Measurements from ENCODE around the gene DTL. TPM values are rescaled to one million over a fixed set of nuclear protein-coding genes. Genes with fewer than 3 reads are reported as not detected.

The DTL gene
- total RNA-seq, 2 donors from 2014 or later: 70.6 to 72.2 TPM

- ATAC-seq (replicated peaks): no peak
- peaks cover 4% of the 10 kb centered on the region for H3K4me1 Mint-ChIP-seq
- H3K4me3 Mint-ChIP-seq: no peak overlapping the region
- no peak overlapping the region for H3K27ac Mint-ChIP-seq
- no peaks in the 10 kb centered on the region for H3K27me3 Mint-ChIP-seq
- H3K36me3 Mint-ChIP-seq (ENCODE audit: low read depth): no peaks in the 10 kb centered on the region
- H3K9me3 Mint-ChIP-seq: no peaks in the 10 kb centered on the region
These were observed 83.9 kb downstream of the DTL start for GRCh38 chr1:212119397-212119837.

GRCh38 chr1:212119863-212120262 is 84.3 kb downstream of the DTL start:
- no peak overlapping the region for H3K27ac Mint-ChIP-seq

GRCh38 chr1:212121779-212122178 is 86.2 kb downstream of the DTL start:
- ATAC-seq (replicated peaks): peak; percentile 86
- no peaks in the 10 kb centered on the region for H3K27me3 Mint-ChIP-seq
- H3K27ac Mint-ChIP-seq: no peak overlapping the region
- H3K4me1 Mint-ChIP-seq: peaks cover 4% of the 10 kb centered on the region
- H3K4me3 Mint-ChIP-seq: no peak overlapping the region
- H3K36me3 Mint-ChIP-seq (ENCODE audit: low read depth): no peaks in the 10 kb centered on the region
- no peaks in the 10 kb centered on the region for H3K9me3 Mint-ChIP-seq

More at GRCh38 chr1:212119863-212120262, 84.3 kb downstream of the DTL start:
- H3K36me3 Mint-ChIP-seq (ENCODE audit: low read depth): no peaks in the 10 kb centered on the region
- H3K4me1 Mint-ChIP-seq: peaks cover 4% of the 10 kb centered on the region
- no peak overlapping the region for H3K4me3 Mint-ChIP-seq
- H3K9me3 Mint-ChIP-seq: no peaks in the 10 kb centered on the region
- H3K27me3 Mint-ChIP-seq: no peaks in the 10 kb centered on the region
- ATAC-seq (replicated peaks): no peak

GRCh38 chr1:212124690-212125582 is 89.4 kb downstream of the DTL start:
- Mint-ChIP-seq H3K9me3 (no peaks in the 10 kb centered on the region), H3K27ac (no peak overlapping the region), H3K4me1 (peaks cover 4% of the 10 kb centered on the region), H3K27me3 (no peaks in the 10 kb centered on the region), H3K4me3 (no peak overlapping the region), H3K36me3 (ENCODE audit: low read depth) (peaks cover 8% of the 10 kb centered on the region)
- ATAC-seq (replicated peaks): peak; percentile 39

- Mint-ChIP-seq H3K4me1 (peaks cover 4% of the 10 kb centered on the region), H3K27ac (no peak overlapping the region), H3K4me3 (no peak overlapping the region), H3K27me3 (no peaks in the 10 kb centered on the region), H3K9me3 (no peaks in the 10 kb centered on the region), H3K36me3 (ENCODE audit: low read depth) (peaks cover 8% of the 10 kb centered on the region)
- no peak for ATAC-seq (replicated peaks)
These were observed 90.1 kb downstream of the DTL start for GRCh38 chr1:212125654-212126053.

GRCh38 chr1:212127221-212127620 is 91.7 kb downstream of the DTL start:
- H3K27ac Mint-ChIP-seq: no peak overlapping the region
- H3K27me3 Mint-ChIP-seq: no peaks in the 10 kb centered on the region
- H3K4me3 Mint-ChIP-seq: no peak overlapping the region
- H3K4me1 Mint-ChIP-seq: peaks cover 4% of the 10 kb centered on the region
- no peak for ATAC-seq (replicated peaks)
- peaks cover 8% of the 10 kb centered on the region for H3K36me3 Mint-ChIP-seq (ENCODE audit: low read depth)
- H3K9me3 Mint-ChIP-seq: no peaks in the 10 kb centered on the region

GRCh38 chr1:212129781-212130180 is 94.2 kb downstream of the DTL start:
- H3K27me3 Mint-ChIP-seq: no peaks in the 10 kb centered on the region
- H3K4me1 Mint-ChIP-seq: no peaks in the 10 kb centered on the region
- no peak for ATAC-seq (replicated peaks)
- peaks cover 4% of the 10 kb centered on the region for H3K9me3 Mint-ChIP-seq
- H3K4me3 Mint-ChIP-seq: no peak overlapping the region
- no peak overlapping the region for H3K27ac Mint-ChIP-seq
- peaks cover 8% of the 10 kb centered on the region for H3K36me3 Mint-ChIP-seq (ENCODE audit: low read depth)

- Mint-ChIP-seq H3K27ac (no peak overlapping the region), H3K4me1 (no peaks in the 10 kb centered on the region), H3K36me3 (ENCODE audit: low read depth) (peaks cover 8% of the 10 kb centered on the region), H3K4me3 (no peak overlapping the region), H3K27me3 (no peaks in the 10 kb centered on the region), H3K9me3 (peaks cover 4% of the 10 kb centered on the region)
- ATAC-seq (replicated peaks): peak; percentile 74
These were observed 96.5 kb downstream of the DTL start for GRCh38 chr1:212132025-212132424.

GRCh38 chr1:212133319-212133718 is 97.8 kb downstream of the DTL start:
- Mint-ChIP-seq H3K36me3 (ENCODE audit: low read depth) (peaks cover 7% of the 10 kb centered on the region), H3K9me3 (peaks cover 4% of the 10 kb centered on the region), H3K27me3 (no peaks in the 10 kb centered on the region), H3K4me3 (no peak overlapping the region), H3K4me1 (peaks cover 5% of the 10 kb centered on the region), H3K27ac (no peak overlapping the region)
- ATAC-seq (replicated peaks): no peak

- Mint-ChIP-seq H3K4me1 (peaks cover 5% of the 10 kb centered on the region), H3K9me3 (peaks cover 4% of the 10 kb centered on the region)
These were observed 99.6 kb downstream of the DTL start for GRCh38 chr1:212135166-212135565.

GRCh38 chr1:212137854-212138253 is 102.3 kb downstream of the DTL start:
- ATAC-seq (replicated peaks): no peak
- H3K9me3 Mint-ChIP-seq: peaks cover 4% of the 10 kb centered on the region
- no peak overlapping the region for H3K27ac Mint-ChIP-seq
- no peaks in the 10 kb centered on the region for H3K36me3 Mint-ChIP-seq (ENCODE audit: low read depth)
- H3K4me3 Mint-ChIP-seq: no peak overlapping the region
- H3K4me1 Mint-ChIP-seq: peaks cover 5% of the 10 kb centered on the region
- H3K27me3 Mint-ChIP-seq: no peaks in the 10 kb centered on the region

More at GRCh38 chr1:212135166-212135565, 99.6 kb downstream of the DTL start:
- Mint-ChIP-seq H3K27me3 (no peaks in the 10 kb centered on the region), H3K36me3 (ENCODE audit: low read depth) (no peaks in the 10 kb centered on the region), H3K4me3 (no peak overlapping the region), H3K27ac (no peak overlapping the region)
- ATAC-seq (replicated peaks): no peak

- no peak overlapping the region for H3K27ac Mint-ChIP-seq
- H3K4me3 Mint-ChIP-seq: no peak overlapping the region
- ATAC-seq (replicated peaks): no peak
- peaks cover 5% of the 10 kb centered on the region for H3K4me1 Mint-ChIP-seq
- no peaks in the 10 kb centered on the region for H3K36me3 Mint-ChIP-seq (ENCODE audit: low read depth)
- H3K27me3 Mint-ChIP-seq: no peaks in the 10 kb centered on the region
- H3K9me3 Mint-ChIP-seq: peaks cover 4% of the 10 kb centered on the region
These were observed 102.9 kb downstream of the DTL start for GRCh38 chr1:212138457-212138856.

GRCh38 chr1:212139526-212140135 is 104.1 kb downstream of the DTL start:
- Mint-ChIP-seq H3K27me3 (no peaks in the 10 kb centered on the region), H3K9me3 (peaks cover 1% of the 10 kb centered on the region), H3K4me1 (peaks cover 5% of the 10 kb centered on the region), H3K4me3 (no peak overlapping the region), H3K27ac (no peak overlapping the region), H3K36me3 (ENCODE audit: low read depth) (no peaks in the 10 kb centered on the region)
- no peak for ATAC-seq (replicated peaks)

GRCh38 chr1:212141404-212141803 is 105.9 kb downstream of the DTL start:
- no peaks in the 10 kb centered on the region for H3K27me3 Mint-ChIP-seq
- no peak overlapping the region for H3K27ac Mint-ChIP-seq
- H3K36me3 Mint-ChIP-seq (ENCODE audit: low read depth): no peaks in the 10 kb centered on the region
- H3K9me3 Mint-ChIP-seq: no peaks in the 10 kb centered on the region
- no peak for ATAC-seq (replicated peaks)
- no peak overlapping the region for H3K4me3 Mint-ChIP-seq
- H3K4me1 Mint-ChIP-seq: peaks cover 5% of the 10 kb centered on the region
